A549 (cell line): ENCODE measurements around the gene KCTD15.

Source experiments
- BHLHE40 ChIP-seq: IDR thresholded peaks from 2 replicates; pipeline ENCODE4 v1.6.1; 2012; ENCODE audit warnings: low read depth, low read length, inconsistent platforms
- CBX2 ChIP-seq: fragments of 200-600 bp; sonication (generic); IDR thresholded peaks from 2 replicates; pipeline ENCODE4 v1.6.1; 2016; ENCODE audit warnings: low read depth, mild to moderate bottlenecking, borderline replicate concordance
- CEBPB ChIP-seq, 2 experiments: fragments of >200 bp in 1 of 2; sonication (Bioruptor Twin) in 1 of 2; formaldehyde crosslinking in 1 of 2; IDR thresholded peaks; 2 replicates each; pipeline ENCODE4 v1.6.1; 2012 to 2016
- EHMT2 ChIP-seq: fragments of 200-600 bp; sonication (generic); IDR thresholded peaks from 2 replicates; pipeline ENCODE4 v1.6.1; 2016; ENCODE audit warnings: antibody characterized with exemption, low read depth, mild to moderate bottlenecking, moderate library complexity
- HDAC2 ChIP-seq: fragments of 200-600 bp; sonication (generic); IDR thresholded peaks from 2 replicates; pipeline ENCODE4 v1.6.1; 2016
- JUNB ChIP-seq: fragments of >200 bp; sonication (Bioruptor Twin); formaldehyde crosslinking; IDR thresholded peaks from 2 replicates; pipeline ENCODE4 v1.6.1; 2016
- MYC ChIP-seq: IDR thresholded peaks from 2 replicates; pipeline ENCODE4 v1.6.1; 2012; ENCODE audit warnings: mild to moderate bottlenecking, inconsistent platforms, low read length, improper control_type of control experiment, borderline replicate concordance
- POLR2A ChIP-seq: IDR thresholded peaks from 2 replicates; pipeline ENCODE4 v1.6.1; 2012; ENCODE audit warnings: mild to moderate bottlenecking, low read length
- RAD21 ChIP-seq, 2 experiments: fragments of >200 bp in 1 of 2; sonication (Bioruptor Twin) in 1 of 2; formaldehyde crosslinking in 1 of 2; IDR thresholded peaks in 1 of 2; conservative IDR thresholded peaks in 1 of 2; 2 replicates in 1 of 2; 3 replicates in 1 of 2; pipeline ENCODE4 v1.6.1; 2012 to 2018; ENCODE audit warnings: inconsistent platforms in 1 of 2
- RFX5 ChIP-seq: fragments of 450-650 bp; IDR thresholded peaks from 2 replicates; pipeline ENCODE4 v1.7.1; 2014; ENCODE audit warnings: antibody characterized with exemption, mild to moderate bottlenecking, moderate library complexity
- TF ChIP-seq, protein P1 (sequence below): fragments of >200 bp; sonication (Bioruptor Twin); formaldehyde crosslinking; IDR thresholded peaks from 3 replicates; pipeline ENCODE4 v1.5.1; 2016
- TF ChIP-seq, protein P2 (sequence below): IDR thresholded peaks from 2 replicates; pipeline ENCODE4 v1.6.1; 2012; ENCODE audit warnings: low read depth, borderline replicate concordance
- TF ChIP-seq, protein P3 (sequence below): fragments of 150-350 bp; IDR thresholded peaks from 2 replicates; pipeline ENCODE4 v1.6.1; 2014; ENCODE audit warnings: low read depth, mild to moderate bottlenecking, low read length
- TF ChIP-seq, protein P4 (sequence below): IDR thresholded peaks from 2 replicates; pipeline ENCODE4 v1.6.1; 2012

DNA sequence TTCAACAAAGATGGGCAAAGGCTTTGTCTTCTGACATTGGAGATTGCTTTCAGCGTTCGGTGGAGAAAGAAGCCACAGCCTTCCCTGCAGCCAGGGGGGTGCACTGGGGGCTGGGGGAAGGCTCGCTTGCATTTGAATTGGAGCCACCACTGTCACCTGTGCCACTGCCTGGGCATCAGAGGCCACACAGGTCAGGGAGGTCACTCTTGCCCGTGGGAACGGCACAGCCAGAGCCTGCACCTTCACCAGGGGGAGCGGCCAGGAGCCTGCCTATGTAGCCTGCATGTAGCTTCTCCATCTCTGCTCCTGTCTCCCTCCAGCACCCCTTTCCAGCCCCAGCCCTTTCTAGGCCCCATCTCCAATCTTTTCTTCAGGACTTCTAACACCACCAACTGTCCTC lies 43.7 kb upstream of the KCTD15 start:
- TF ChIP-seq, protein P1, sequence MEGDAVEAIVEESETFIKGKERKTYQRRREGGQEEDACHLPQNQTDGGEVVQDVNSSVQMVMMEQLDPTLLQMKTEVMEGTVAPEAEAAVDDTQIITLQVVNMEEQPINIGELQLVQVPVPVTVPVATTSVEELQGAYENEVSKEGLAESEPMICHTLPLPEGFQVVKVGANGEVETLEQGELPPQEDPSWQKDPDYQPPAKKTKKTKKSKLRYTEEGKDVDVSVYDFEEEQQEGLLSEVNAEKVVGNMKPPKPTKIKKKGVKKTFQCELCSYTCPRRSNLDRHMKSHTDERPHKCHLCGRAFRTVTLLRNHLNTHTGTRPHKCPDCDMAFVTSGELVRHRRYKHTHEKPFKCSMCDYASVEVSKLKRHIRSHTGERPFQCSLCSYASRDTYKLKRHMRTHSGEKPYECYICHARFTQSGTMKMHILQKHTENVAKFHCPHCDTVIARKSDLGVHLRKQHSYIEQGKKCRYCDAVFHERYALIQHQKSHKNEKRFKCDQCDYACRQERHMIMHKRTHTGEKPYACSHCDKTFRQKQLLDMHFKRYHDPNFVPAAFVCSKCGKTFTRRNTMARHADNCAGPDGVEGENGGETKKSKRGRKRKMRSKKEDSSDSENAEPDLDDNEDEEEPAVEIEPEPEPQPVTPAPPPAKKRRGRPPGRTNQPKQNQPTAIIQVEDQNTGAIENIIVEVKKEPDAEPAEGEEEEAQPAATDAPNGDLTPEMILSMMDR: no peak
- TF ChIP-seq, protein P2, sequence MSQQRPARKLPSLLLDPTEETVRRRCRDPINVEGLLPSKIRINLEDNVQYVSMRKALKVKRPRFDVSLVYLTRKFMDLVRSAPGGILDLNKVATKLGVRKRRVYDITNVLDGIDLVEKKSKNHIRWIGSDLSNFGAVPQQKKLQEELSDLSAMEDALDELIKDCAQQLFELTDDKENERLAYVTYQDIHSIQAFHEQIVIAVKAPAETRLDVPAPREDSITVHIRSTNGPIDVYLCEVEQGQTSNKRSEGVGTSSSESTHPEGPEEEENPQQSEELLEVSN: no peak
- TF ChIP-seq, protein P3, sequence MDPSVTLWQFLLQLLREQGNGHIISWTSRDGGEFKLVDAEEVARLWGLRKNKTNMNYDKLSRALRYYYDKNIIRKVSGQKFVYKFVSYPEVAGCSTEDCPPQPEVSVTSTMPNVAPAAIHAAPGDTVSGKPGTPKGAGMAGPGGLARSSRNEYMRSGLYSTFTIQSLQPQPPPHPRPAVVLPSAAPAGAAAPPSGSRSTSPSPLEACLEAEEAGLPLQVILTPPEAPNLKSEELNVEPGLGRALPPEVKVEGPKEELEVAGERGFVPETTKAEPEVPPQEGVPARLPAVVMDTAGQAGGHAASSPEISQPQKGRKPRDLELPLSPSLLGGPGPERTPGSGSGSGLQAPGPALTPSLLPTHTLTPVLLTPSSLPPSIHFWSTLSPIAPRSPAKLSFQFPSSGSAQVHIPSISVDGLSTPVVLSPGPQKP: no peak
- no peak for TF ChIP-seq BHLHE40
- TF ChIP-seq EHMT2: no peak
- TF ChIP-seq HDAC2: no peak
- no peak for TF ChIP-seq CEBPB (IDR thresholded peaks at IDR 0.05)
- TF ChIP-seq, protein P4, sequence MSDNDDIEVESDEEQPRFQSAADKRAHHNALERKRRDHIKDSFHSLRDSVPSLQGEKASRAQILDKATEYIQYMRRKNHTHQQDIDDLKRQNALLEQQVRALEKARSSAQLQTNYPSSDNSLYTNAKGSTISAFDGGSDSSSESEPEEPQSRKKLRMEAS: no peak
- no peak for TF ChIP-seq RAD21 (conservative IDR thresholded peaks at IDR 0.05 in 1 of 2, IDR thresholded peaks at IDR 0.05 in 1 of 2)
- TF ChIP-seq CBX2: no peak
- TF ChIP-seq JUNB: no peak
- no peak for TF ChIP-seq MYC
- no peak for TF ChIP-seq POLR2A
- no peak for TF ChIP-seq RFX5
